Measurements from ENCODE around the gene TRAPPC13. TPM values are rescaled to one million over a fixed set of nuclear protein-coding genes. Genes with fewer than 3 reads are reported as not detected.

Gene TRAPPC13
- total and polyA plus RNA-seq, 2 experiments from 2014 or later = 16.3 to 20.1 TPM

DNA sequence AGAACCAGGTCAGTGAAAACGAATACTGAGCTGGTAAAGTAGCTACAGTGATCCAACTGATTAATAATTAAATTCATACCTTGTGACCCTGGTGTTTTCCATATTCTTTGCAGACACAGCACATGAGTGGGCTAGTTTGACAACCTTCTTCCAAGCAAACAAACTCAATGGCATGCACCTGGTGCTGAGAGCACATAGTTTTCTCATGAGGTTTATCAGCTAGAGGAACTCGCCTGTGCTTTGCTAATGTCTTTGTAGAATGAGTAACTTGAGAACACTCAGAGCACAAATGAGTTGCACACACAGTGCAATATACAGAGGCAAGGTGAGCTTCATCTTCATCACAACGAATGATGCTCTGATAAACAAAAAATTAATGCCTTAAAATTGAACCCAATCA lies 13.3 kb upstream of the TRAPPC13 start:
- H3K36me3 Mint-ChIP-seq (ENCODE audit: low read depth) = peaks cover 20% of the 10 kb centered on the region
- no peaks in the 10 kb centered on the region for H3K27me3 Mint-ChIP-seq (ENCODE audit: insufficient read depth, low read depth, poor library complexity)
- no peaks in the 10 kb centered on the region for H3K9me3 Mint-ChIP-seq
- H4K20me1 ChIP-seq (replicated peaks; ENCODE audit: insufficient read depth) = peaks cover 11% of the 10 kb centered on the region; the same call in 1 of the 2 replicates
- H3K4me2 ChIP-seq = no peak overlapping the region
- peaks cover 21% of the 10 kb centered on the region for H3K36me3 ChIP-seq (ENCODE audit: insufficient read depth)
- H3K4me1 ChIP-seq (ENCODE audit: insufficient read depth) = no peaks in the 10 kb centered on the region
- H3K79me2 ChIP-seq (replicated peaks; ENCODE audit: insufficient read depth) = no peaks in the 10 kb centered on the region
- H3K4me3 Mint-ChIP-seq = no peak overlapping the region
- DNase-seq (ENCODE audit: low spot score) (no peak), ATAC-seq (no peak)
- H3F3A ChIP-seq (replicated peaks; ENCODE audit: low read depth) = no peaks in the 10 kb centered on the region
- no peak for TF ChIP-seq NANOG (IDR thresholded peaks at IDR 0.05; ENCODE audit: borderline replicate concordance)
- TF ChIP-seq, protein P1, sequence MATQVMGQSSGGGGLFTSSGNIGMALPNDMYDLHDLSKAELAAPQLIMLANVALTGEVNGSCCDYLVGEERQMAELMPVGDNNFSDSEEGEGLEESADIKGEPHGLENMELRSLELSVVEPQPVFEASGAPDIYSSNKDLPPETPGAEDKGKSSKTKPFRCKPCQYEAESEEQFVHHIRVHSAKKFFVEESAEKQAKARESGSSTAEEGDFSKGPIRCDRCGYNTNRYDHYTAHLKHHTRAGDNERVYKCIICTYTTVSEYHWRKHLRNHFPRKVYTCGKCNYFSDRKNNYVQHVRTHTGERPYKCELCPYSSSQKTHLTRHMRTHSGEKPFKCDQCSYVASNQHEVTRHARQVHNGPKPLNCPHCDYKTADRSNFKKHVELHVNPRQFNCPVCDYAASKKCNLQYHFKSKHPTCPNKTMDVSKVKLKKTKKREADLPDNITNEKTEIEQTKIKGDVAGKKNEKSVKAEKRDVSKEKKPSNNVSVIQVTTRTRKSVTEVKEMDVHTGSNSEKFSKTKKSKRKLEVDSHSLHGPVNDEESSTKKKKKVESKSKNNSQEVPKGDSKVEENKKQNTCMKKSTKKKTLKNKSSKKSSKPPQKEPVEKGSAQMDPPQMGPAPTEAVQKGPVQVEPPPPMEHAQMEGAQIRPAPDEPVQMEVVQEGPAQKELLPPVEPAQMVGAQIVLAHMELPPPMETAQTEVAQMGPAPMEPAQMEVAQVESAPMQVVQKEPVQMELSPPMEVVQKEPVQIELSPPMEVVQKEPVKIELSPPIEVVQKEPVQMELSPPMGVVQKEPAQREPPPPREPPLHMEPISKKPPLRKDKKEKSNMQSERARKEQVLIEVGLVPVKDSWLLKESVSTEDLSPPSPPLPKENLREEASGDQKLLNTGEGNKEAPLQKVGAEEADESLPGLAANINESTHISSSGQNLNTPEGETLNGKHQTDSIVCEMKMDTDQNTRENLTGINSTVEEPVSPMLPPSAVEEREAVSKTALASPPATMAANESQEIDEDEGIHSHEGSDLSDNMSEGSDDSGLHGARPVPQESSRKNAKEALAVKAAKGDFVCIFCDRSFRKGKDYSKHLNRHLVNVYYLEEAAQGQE (IDR thresholded peaks at IDR 0.05; ENCODE audit: unreplicated experiment) = no peak
- no peak for TF ChIP-seq CREB1 (CRISPR knock-in tag; IDR thresholded peaks at IDR 0.05; ENCODE audit: low read depth)
- TF ChIP-seq, protein P2, sequence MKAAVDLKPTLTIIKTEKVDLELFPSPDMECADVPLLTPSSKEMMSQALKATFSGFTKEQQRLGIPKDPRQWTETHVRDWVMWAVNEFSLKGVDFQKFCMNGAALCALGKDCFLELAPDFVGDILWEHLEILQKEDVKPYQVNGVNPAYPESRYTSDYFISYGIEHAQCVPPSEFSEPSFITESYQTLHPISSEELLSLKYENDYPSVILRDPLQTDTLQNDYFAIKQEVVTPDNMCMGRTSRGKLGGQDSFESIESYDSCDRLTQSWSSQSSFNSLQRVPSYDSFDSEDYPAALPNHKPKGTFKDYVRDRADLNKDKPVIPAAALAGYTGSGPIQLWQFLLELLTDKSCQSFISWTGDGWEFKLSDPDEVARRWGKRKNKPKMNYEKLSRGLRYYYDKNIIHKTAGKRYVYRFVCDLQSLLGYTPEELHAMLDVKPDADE (IDR thresholded peaks at IDR 0.05) = no peak
- TF ChIP-seq, protein P3, sequence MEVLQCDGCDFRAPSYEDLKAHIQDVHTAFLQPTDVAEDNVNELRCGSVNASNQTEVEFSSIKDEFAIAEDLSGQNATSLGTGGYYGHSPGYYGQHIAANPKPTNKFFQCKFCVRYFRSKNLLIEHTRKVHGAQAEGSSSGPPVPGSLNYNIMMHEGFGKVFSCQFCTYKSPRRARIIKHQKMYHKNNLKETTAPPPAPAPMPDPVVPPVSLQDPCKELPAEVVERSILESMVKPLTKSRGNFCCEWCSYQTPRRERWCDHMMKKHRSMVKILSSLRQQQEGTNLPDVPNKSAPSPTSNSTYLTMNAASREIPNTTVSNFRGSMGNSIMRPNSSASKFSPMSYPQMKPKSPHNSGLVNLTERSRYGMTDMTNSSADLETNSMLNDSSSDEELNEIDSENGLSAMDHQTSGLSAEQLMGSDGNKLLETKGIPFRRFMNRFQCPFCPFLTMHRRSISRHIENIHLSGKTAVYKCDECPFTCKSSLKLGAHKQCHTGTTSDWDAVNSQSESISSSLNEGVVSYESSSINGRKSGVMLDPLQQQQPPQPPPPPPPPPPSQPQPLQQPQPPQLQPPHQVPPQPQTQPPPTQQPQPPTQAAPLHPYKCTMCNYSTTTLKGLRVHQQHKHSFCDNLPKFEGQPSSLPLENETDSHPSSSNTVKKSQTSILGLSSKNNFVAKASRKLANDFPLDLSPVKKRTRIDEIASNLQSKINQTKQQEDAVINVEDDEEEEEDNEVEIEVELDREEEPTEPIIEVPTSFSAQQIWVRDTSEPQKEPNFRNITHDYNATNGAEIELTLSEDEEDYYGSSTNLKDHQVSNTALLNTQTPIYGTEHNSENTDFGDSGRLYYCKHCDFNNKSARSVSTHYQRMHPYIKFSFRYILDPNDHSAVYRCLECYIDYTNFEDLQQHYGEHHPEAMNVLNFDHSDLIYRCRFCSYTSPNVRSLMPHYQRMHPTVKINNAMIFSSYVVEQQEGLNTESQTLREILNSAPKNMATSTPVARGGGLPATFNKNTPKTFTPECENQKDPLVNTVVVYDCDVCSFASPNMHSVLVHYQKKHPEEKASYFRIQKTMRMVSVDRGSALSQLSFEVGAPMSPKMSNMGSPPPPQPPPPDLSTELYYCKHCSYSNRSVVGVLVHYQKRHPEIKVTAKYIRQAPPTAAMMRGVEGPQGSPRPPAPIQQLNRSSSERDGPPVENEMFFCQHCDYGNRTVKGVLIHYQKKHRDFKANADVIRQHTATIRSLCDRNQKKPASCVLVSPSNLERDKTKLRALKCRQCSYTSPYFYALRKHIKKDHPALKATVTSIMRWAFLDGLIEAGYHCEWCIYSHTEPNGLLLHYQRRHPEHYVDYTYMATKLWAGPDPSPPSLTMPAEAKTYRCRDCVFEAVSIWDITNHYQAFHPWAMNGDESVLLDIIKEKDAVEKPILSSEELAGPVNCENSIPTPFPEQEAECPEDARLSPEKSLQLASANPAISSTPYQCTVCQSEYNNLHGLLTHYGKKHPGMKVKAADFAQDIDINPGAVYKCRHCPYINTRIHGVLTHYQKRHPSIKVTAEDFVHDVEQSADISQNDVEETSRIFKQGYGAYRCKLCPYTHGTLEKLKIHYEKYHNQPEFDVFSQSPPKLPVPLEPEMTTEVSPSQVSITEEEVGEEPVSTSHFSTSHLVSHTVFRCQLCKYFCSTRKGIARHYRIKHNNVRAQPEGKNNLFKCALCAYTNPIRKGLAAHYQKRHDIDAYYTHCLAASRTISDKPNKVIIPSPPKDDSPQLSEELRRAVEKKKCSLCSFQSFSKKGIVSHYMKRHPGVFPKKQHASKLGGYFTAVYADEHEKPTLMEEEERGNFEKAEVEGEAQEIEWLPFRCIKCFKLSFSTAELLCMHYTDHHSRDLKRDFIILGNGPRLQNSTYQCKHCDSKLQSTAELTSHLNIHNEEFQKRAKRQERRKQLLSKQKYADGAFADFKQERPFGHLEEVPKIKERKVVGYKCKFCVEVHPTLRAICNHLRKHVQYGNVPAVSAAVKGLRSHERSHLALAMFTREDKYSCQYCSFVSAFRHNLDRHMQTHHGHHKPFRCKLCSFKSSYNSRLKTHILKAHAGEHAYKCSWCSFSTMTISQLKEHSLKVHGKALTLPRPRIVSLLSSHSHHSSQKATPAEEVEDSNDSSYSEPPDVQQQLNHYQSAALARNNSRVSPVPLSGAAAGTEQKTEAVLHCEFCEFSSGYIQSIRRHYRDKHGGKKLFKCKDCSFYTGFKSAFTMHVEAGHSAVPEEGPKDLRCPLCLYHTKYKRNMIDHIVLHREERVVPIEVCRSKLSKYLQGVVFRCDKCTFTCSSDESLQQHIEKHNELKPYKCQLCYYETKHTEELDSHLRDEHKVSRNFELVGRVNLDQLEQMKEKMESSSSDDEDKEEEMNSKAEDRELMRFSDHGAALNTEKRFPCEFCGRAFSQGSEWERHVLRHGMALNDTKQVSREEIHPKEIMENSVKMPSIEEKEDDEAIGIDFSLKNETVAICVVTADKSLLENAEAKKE (CRISPR knock-in tag; IDR thresholded peaks at IDR 0.05) = no peak
- no peak for TF ChIP-seq STAT1 (IDR thresholded peaks at IDR 0.05; ENCODE audit: unreplicated experiment)
- H3K4me3 ChIP-seq = no peak overlapping the region
- H3K4me1 Mint-ChIP-seq = no peaks in the 10 kb centered on the region
- no peak overlapping the region for H3K27ac Mint-ChIP-seq
- no peaks in the 10 kb centered on the region for H3K9me2 ChIP-seq (ENCODE audit: insufficient read depth)
- no peak overlapping the region for H3K27ac ChIP-seq (ENCODE audit: low read depth)
- H2AFZ ChIP-seq = no peak overlapping the region
- no peaks in the 10 kb centered on the region for H3K27me3 ChIP-seq (ENCODE audit: insufficient read depth)

Measured in GM23338 (cell line).